HFFc6 (cell line): ENCODE measurements around the gene MCFD2. TPM values are rescaled to one million over a fixed set of nuclear protein-coding genes. Genes with fewer than 3 reads are reported as not detected.

Experiments
- DNase-seq: peaks from one replicate; pipeline ENCODE4 v3.0.0-alpha.2; 2018
- H3K27ac Mint-ChIP-seq: 2 replicates; pipeline ENCODE4 v1.8.0; 2020; ENCODE audit warnings: mild to moderate bottlenecking, mixed read lengths
- H3K27me3 Mint-ChIP-seq: 2 replicates; pipeline ENCODE4 v1.8.0; 2021; ENCODE audit warnings: mild to moderate bottlenecking, moderate library complexity, mixed read lengths; ENCODE audit not compliant: insufficient read depth
- H3K36me3 Mint-ChIP-seq: 2 replicates; pipeline ENCODE4 v1.8.0; 2021; ENCODE audit warnings: low read depth, mixed read lengths
- H3K4me1 Mint-ChIP-seq: 2 replicates; pipeline ENCODE4 v1.8.0; 2020; ENCODE audit warnings: low read depth, mixed read lengths
- H3K4me3 Mint-ChIP-seq: 2 replicates; pipeline ENCODE4 v1.8.0; 2020; ENCODE audit warnings: mild to moderate bottlenecking, moderate library complexity, mixed read lengths
- H3K9me3 Mint-ChIP-seq: 2 replicates; pipeline ENCODE4 v1.8.0; 2020; ENCODE audit warnings: mild to moderate bottlenecking, mixed read lengths
- total RNA-seq, 6 experiments: library from RNA; stranded (reverse); fragmentation: NEBNext Ultra II Directional; extraction: Animal tissue kit (Norgen Biotek cat#: 25700); gene quantifications; 2 replicates in 1 of 6; 3 replicates in 5 of 6; pipeline ENCODE4 v1.2.3, GENCODE V29; 2021
- TF ChIP-seq, protein P1 (sequence below): fragments of 200-600 bp; sonication (generic); IDR thresholded peaks from 2 replicates; pipeline ENCODE4 v1.5.0; 2021; ENCODE audit warnings: antibody characterized with exemption, mild to moderate bottlenecking

MCFD2 gene
- total RNA-seq, 6 experiments from 2014 or later, result 379 to 441 (median 410) TPM

DNA sequence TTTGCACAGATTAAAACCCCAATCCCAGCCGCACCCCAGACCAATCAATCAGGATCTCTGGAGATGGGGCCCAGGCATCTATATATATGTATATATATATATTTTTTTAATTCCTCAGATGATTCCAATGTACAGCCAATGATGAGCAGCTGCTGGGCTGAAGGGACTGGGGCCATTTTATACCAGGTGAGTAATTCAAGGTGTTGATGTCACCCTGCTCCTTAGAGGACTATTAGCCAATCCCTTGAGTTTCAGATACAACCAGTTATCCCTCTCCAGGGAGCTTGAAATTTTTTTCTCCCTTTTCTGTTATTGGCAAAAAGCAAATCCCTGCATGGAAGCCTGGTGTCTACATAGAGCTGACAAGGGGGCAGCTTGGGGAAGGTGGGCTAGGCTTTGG, 59.8 kb downstream of the MCFD2 start:
- peak overlapping the region; percentile 30 for H3K4me3 Mint-ChIP-seq
- no peak for DNase-seq
- TF ChIP-seq, protein P1, sequence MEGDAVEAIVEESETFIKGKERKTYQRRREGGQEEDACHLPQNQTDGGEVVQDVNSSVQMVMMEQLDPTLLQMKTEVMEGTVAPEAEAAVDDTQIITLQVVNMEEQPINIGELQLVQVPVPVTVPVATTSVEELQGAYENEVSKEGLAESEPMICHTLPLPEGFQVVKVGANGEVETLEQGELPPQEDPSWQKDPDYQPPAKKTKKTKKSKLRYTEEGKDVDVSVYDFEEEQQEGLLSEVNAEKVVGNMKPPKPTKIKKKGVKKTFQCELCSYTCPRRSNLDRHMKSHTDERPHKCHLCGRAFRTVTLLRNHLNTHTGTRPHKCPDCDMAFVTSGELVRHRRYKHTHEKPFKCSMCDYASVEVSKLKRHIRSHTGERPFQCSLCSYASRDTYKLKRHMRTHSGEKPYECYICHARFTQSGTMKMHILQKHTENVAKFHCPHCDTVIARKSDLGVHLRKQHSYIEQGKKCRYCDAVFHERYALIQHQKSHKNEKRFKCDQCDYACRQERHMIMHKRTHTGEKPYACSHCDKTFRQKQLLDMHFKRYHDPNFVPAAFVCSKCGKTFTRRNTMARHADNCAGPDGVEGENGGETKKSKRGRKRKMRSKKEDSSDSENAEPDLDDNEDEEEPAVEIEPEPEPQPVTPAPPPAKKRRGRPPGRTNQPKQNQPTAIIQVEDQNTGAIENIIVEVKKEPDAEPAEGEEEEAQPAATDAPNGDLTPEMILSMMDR, result no peak
- peak overlapping the region; percentile 94 for H3K27ac Mint-ChIP-seq
- H3K9me3 Mint-ChIP-seq, result peaks cover 5% of the 10 kb centered on the region; the same call in 1 of the 2 replicates
- H3K27me3 Mint-ChIP-seq, result peaks cover 8% of the 10 kb centered on the region
- peaks cover 100% of the 10 kb centered on the region for H3K4me1 Mint-ChIP-seq
- H3K36me3 Mint-ChIP-seq, result peaks cover 21% of the 10 kb centered on the region

DNA sequence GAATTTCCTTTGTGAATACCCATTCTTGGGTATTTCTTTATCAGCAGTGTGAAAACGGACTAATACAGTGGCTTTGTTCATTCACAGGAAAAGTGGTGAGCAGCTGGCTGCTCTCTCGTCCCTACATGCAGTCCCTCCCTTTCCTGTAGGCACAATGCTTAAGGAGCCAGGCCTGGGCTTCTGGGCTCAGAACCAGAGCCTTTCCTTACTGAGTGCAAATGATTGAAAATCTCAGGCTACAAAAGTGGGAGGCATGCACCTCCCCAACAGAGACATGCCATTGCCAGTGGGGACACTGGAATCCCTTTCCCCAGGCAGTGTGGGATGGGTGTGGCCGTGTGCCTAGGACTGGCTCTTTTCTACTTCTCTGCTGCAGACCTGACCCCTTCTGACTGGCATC, 61.3 kb downstream of the MCFD2 start:
- Mint-ChIP-seq H3K27ac (peak overlapping the region; percentile 94), H3K4me1 (peaks cover 100% of the 10 kb centered on the region)

DNA sequence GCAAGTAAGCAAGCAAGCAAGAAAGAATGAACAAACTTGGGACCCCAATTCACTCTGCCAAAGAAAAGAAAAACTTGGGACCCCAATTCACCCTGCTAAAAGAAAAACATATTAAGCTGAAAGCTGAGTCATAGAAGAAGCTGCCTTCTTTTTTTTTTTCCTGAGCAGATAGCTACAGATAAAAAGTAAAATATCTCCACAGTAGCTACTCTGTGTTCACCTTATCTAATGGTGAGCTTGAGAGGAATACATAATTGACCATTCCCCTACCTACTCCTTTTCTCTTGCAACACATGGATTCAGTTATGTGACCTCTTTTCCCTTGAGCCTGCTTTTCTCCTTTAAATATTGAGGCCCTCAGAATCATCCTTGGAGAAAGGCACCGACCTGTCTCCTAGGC, 63.0 kb downstream of the MCFD2 start:
- Mint-ChIP-seq H3K36me3 (peaks cover 21% of the 10 kb centered on the region), H3K27me3 (peaks cover 8% of the 10 kb centered on the region), H3K9me3 (peaks cover 5% of the 10 kb centered on the region; the same call in 1 of the 2 replicates), H3K27ac (peak overlapping the region; percentile 83), H3K4me3 (no peak overlapping the region), H3K4me1 (peaks cover 100% of the 10 kb centered on the region)
- no peak for DNase-seq
- TF ChIP-seq, protein P1, result no peak

More for the DNA sequence above, 61.3 kb downstream of the MCFD2 start:
- TF ChIP-seq, protein P1, result no peak
- no peak overlapping the region for H3K4me3 Mint-ChIP-seq
- peaks cover 21% of the 10 kb centered on the region for H3K36me3 Mint-ChIP-seq
- no peak for DNase-seq
- peaks cover 5% of the 10 kb centered on the region; the same call in 1 of the 2 replicates for H3K9me3 Mint-ChIP-seq
- H3K27me3 Mint-ChIP-seq, result peaks cover 8% of the 10 kb centered on the region

DNA sequence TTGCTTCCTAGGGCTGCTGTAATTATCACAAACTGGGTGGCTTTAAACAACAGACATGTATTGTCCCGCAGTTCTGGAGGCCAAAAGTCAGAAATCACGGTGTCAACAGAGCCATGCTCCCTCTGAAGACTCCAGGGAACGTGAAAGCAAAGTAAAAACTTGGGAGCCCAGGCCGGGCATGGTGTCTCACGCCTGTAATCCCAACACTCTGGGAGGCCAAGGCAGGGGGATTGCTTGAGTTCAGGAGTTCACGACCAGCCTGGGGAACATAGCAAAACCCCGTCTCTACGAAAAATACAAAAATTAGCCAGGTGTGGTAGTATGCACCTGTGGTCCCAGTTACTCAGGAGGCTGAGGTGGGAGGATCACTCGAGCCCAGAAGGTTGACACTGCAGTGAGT, 63.5 kb downstream of the MCFD2 start:
- Mint-ChIP-seq H3K4me3 (no peak overlapping the region), H3K4me1 (peaks cover 100% of the 10 kb centered on the region), H3K9me3 (peaks cover 5% of the 10 kb centered on the region; the same call in 1 of the 2 replicates), H3K27me3 (peaks cover 8% of the 10 kb centered on the region), H3K27ac (peak overlapping the region; percentile 83), H3K36me3 (peaks cover 21% of the 10 kb centered on the region)
- no peak for DNase-seq
- TF ChIP-seq, protein P1, result no peak

Other genes starting within 250 kb of the MCFD2 start
- 10 to 100 TPM; 74.7 to 91.4 (median 87.9) TPM for gene SOCS5, start 216.5 kb downstream of the MCFD2 start, total RNA-seq
- gene TTC7A, start 25.4 kb upstream of the MCFD2 start, total RNA-seq, result 10 to 100 TPM; 17.6 to 27.7 (median 23.2) TPM
- under 1 TPM in 3 of 6 experiments, not detected in 3; 0.19 to 0.40 (median 0.25) TPM for gene STPG4, start 239.5 kb upstream of the MCFD2 start, total RNA-seq